Small intestine (tissue), 7 donors: Measurements from ENCODE around the gene TECR. TPM values are rescaled to one million over a fixed set of nuclear protein-coding genes. Genes with fewer than 3 reads are reported as not detected.

ENCODE experiments used
- DNase-seq, 2 donors: peaks; one replicate each; pipeline versions ENCODE4 v3.0.0 to v3.0.0-alpha.2; 2013
- FAIRE-seq: peaks from 2 replicates; lab custom pipeline; 2012; peaks lifted over from hg19 to GRCh38; lab: Jason Lieb, UNC
- H3K27ac ChIP-seq, 3 donors: one replicate each; pipeline ENCODE4 v1.5.1; 2013; ENCODE audit warnings: low read length in 2 of 3, mild to moderate bottlenecking in 2 of 3, control low read depth in 1 of 3, inconsistent platforms in 1 of 3, low read depth in 1 of 3, moderate library complexity in 1 of 3
- H3K27me3 ChIP-seq, 3 donors: one replicate each; pipeline ENCODE4 v1.6.1; 2013; ENCODE audit warnings: low read length in 3 of 3, inconsistent platforms in 1 of 3; ENCODE audit not compliant: control insufficient read depth in 3 of 3, insufficient read depth in 3 of 3
- H3K36me3 ChIP-seq, 3 donors: one replicate each; pipeline ENCODE4 v1.6.1; 2013; ENCODE audit warnings: low read length in 3 of 3, inconsistent platforms in 1 of 3, low read depth in 1 of 3, mild to moderate bottlenecking in 1 of 3, moderate library complexity in 1 of 3; ENCODE audit not compliant: control insufficient read depth in 3 of 3, insufficient read depth in 2 of 3
- H3K4me1 ChIP-seq, 3 donors: one replicate each; pipeline ENCODE4 v1.6.1; 2013; ENCODE audit warnings: low read length in 2 of 3, inconsistent platforms in 1 of 3, low read depth in 1 of 3, mild to moderate bottlenecking in 1 of 3, moderate library complexity in 1 of 3; ENCODE audit not compliant: control insufficient read depth in 3 of 3, insufficient read depth in 2 of 3
- H3K4me3 ChIP-seq, 3 donors: one replicate each; pipeline ENCODE4 v1.5.1; 2013; ENCODE audit warnings: low read length in 3 of 3, control low read depth in 1 of 3, inconsistent platforms in 1 of 3, low read depth in 1 of 3, mild to moderate bottlenecking in 1 of 3, moderate library complexity in 1 of 3
- H3K9me3 ChIP-seq, 2 donors: one replicate each; pipeline ENCODE4 v1.6.1; 2013; ENCODE audit warnings: low read depth in 1 of 2, low read length in 1 of 2; ENCODE audit not compliant: control insufficient read depth in 2 of 2, insufficient read depth in 1 of 2
- WGBS, 3 donors: extraction: QIAGEN DNeasy Blood & Tissue Kit; methylation state at CpG; one replicate each; pipeline ENCODE4 v1.1.7; 2013; 5-methylcytosine and 5-hydroxymethylcytosine counted together
- polyA plus RNA-seq, 4 donors: library from polyadenylated mRNA; stranded (reverse) in 3 of 4; unstranded in 1 of 4; fragments of 200-250 nt in 3 of 4; fragments of 120-200 nt in 1 of 4; gene quantifications; one replicate each; pipeline versions ENCODE4 v1.2.1 to v1.2.3, GENCODE V29; 2013
- donor health status: healthy with polysubstance abuse.
- donor health status: control.
- donor health status: control.
- donor health status: Bipolar disorder and iron deficiency.
- donor health status: healthy.

Gene TECR
- polyA plus RNA-seq, 4 donors, result 147 to 287 (median 200) TPM

- WGBS, 3 donors, result 26 to 41% (median 28%) methylated on average over 22 of the region's 22 CpGs
- no peak for FAIRE-seq
- peaks cover 0 to 30% (median 3%) of the 10 kb centered on the region in 3 donors for H3K36me3 ChIP-seq
Observed at GRCh38 chr19:14570864-14571527, 41.6 kb downstream of the TECR start.

DNA sequence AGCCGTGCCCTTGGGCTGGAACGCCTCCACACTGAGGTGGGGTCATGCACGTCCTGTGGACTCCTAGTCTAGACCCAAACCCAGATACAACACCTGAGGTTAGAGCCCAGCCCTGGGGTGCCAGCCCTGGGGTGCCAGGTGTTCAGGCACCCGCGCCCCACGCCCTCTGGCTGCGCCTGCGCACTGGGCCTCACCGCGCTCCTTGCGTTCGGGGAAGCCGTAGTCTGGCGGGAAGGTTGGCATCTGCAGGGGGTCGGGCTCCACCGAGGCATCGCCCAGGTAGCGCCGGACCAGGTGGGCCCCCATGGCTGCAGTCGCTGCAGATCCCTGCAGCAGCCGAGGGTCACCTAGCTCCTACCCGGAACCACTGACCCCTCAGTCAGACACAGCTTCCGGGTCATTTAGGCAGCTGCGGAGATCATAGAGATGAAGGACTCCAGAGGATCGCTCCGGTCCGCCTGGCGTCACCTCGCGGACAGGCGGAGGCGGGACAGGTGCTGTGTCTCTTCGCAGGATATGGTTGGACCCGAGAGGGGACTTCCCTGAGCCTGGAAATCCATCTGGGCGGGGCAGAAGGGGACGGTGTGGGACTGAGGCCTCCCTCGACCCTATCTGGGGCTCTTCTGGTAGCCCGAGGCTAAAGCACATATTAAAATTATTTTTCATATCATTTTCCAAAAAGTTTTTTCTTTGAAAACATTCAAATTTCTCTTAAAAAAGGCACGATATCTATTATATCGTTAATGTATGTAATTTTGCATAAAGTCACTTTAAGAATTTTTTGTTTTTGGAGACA lies 42.5 kb downstream of the TECR start, which contains the start of gene NDUFB7:
Gene NDUFB7 (minus strand): TSS at position 372 of the 796 bp plus-strand sequence. CDS start 66 bp downstream, at position 306.
- H3K27ac ChIP-seq, result peak within 1 kb of the TSS in 2 of 3 donors; percentile 52 to 71
- no peaks in the 10 kb centered on the region for H3K9me3 ChIP-seq
- WGBS, 3 donors, result 1 to 2% (median 2%) methylated on average over 32 to 40 of the region's 40 CpGs
- FAIRE-seq, result no peak
- H3K4me3 ChIP-seq, result peak within 1 kb of the TSS; percentile 59 to 94 (median 82)
- DNase-seq, result peak; percentile 94 to 96
- H3K4me1 ChIP-seq, result peaks cover 0 to 4% (median 3%) of the 10 kb centered on the region in 3 donors
- H3K36me3 ChIP-seq, result peaks cover 0 to 23% (median 0%) of the 10 kb centered on the region in 3 donors
- H3K27me3 ChIP-seq, result no peaks in the 10 kb centered on the region

More at GRCh38 chr19:14570864-14571527, 41.6 kb downstream of the TECR start:
- Histone ChIP-seq H3K27me3 (no peaks in the 10 kb centered on the region), H3K4me3 (peak overlapping the region; percentile 59 to 94 (median 82)), H3K27ac (no peak overlapping the region), H3K4me1 (peaks cover 0 to 4% (median 3%) of the 10 kb centered on the region in 3 donors), H3K9me3 (no peaks in the 10 kb centered on the region)
- no peak for DNase-seq

- Histone ChIP-seq H3K4me3 (no peak overlapping the region), H3K27ac (no peak overlapping the region), H3K4me1 (peaks cover 0 to 3% (median 2%) of the 10 kb centered on the region in 3 donors), H3K27me3 (no peaks in the 10 kb centered on the region), H3K9me3 (no peaks in the 10 kb centered on the region), H3K36me3 (peaks cover 0 to 1% (median 0%) of the 10 kb centered on the region in 3 donors)
- WGBS, 3 donors, result 82 to 88% (median 86%) methylated on average over 6 of the region's 6 CpGs
- FAIRE-seq (no peak), DNase-seq (no peak)
Observed at GRCh38 chr19:14575428-14575980, 46.1 kb downstream of the TECR start.

DNA sequence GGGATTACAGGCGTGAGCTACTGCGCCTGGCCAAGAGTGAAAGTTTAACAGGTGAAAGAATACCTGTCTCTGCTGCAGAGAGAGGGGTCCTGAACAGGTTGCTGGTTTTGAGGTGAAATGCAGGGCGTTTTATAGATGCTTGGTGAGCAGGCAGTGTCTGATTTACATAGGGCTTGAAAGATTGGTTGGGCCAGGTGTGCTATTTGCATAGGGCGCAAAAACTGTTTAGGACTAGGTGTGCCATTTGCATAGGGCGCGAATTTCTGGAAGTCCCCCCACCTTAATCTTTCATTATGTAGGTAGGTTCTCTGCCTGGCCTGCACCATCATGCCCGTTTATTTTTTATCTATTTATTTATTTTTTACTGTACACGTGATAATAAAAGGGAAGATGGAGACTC lies 47.0 kb downstream of the TECR start:
- Histone ChIP-seq H3K27ac (no peak overlapping the region), H3K4me1 (peaks cover 0 to 3% (median 2%) of the 10 kb centered on the region in 3 donors), H3K36me3 (no peaks in the 10 kb centered on the region), H3K27me3 (no peaks in the 10 kb centered on the region), H3K9me3 (no peaks in the 10 kb centered on the region), H3K4me3 (no peak overlapping the region)
- DNase-seq (no peak), FAIRE-seq (no peak)
- 76 to 81% (median 78%) methylated on average over 8 of the region's 8 CpGs for WGBS, 3 donors

DNA sequence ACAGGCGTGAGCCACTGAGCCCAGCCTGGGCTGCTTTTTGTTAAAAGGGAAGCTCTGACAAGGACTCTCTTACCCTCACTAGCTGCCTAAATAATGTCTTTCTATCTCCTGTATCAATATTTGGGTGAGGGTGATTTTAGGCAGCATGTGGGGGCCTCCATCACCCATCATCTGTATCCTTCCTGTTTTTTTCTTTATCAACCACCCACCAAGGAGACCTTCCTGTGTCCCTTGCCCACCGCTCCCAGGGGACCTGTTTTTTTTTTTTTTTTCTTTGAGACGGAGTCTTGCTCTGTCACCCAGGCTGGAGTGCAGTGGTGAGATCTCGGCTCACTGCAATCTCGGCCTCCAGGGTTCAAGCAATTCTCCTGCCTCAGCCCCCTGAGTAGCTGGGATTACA lies 47.9 kb downstream of the TECR start:
- Histone ChIP-seq H3K36me3 (no peaks in the 10 kb centered on the region), H3K27ac (no peak overlapping the region), H3K4me3 (no peak overlapping the region), H3K4me1 (peaks cover 0 to 2% (median 0%) of the 10 kb centered on the region in 3 donors), H3K27me3 (no peaks in the 10 kb centered on the region), H3K9me3 (no peaks in the 10 kb centered on the region)
- no peak for DNase-seq
- FAIRE-seq, result no peak
- 77 to 95% (median 87%) methylated on average over 5 of the region's 5 CpGs for WGBS, 3 donors

DNA sequence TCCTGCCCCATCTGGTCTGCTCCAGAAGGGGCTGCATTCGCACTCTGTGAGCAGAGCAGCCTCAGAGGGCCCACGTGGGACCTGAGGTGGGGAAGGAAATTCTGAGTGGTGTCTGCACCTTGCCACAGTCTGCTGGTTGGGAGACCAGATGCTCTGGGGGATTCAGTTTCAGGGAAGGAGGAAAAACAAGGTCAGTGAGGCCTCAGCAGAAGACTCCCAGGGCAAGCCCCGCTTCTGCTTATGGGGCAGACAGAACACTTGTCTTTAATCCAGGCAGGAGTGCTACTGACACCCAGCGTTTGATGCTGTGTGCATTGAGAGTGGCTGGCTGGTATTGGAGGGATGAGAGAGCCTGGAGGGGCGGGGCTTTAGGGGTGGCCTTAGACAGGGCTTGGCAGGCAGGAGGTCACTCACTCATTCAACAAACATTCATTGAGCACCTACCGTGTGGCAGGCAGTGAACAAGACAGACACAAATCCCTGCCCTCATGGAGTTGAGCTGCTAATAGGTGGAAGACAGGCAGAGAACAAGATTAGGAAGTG lies 48.6 kb downstream of the TECR start:
- FAIRE-seq, result no peak
- DNase-seq, result no peak
- WGBS, 3 donors, result 49 to 61% (median 50%) methylated on average over 6 of the region's 6 CpGs

DNA sequence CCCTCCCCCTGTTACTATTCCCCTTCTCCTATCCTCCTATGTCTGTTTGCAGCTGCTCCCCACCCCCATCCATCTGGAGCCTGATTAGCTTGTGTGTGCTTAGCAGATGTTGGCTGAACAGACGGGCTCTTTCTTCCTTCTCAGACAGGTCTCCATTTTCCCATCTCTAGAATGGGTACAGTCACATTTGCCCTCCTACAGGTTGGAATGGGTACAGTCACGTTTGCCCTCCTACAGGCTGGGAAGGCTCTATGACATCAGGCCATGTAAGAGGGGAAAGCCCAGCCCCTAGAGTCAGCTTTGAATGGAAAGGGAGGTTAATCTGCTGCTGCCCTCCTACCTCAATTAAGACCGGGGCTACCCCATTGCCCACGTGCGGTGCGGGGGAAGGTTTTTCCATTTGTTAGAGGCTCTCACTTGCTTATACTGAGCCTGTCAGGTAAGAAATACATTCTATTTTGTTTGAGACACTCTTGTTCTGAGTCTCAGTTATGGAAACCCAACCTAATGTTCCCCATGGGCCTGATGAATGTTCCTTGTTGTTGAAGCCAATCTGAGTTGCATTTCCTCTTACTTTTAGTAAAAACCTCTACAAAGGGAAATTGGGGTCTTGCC lies 51.3 kb downstream of the TECR start:
- WGBS, 3 donors, result 52 to 61% (median 54%) methylated on average over 6 of the region's 6 CpGs
- Histone ChIP-seq H3K9me3 (no peaks in the 10 kb centered on the region), H3K27ac (no peak overlapping the region), H3K4me3 (no peak overlapping the region), H3K27me3 (no peaks in the 10 kb centered on the region), H3K4me1 (no peaks in the 10 kb centered on the region), H3K36me3 (no peaks in the 10 kb centered on the region)
- FAIRE-seq (no peak), DNase-seq (no peak)

More for the DNA sequence above, 48.6 kb downstream of the TECR start:
- no peaks in the 10 kb centered on the region for H3K36me3 ChIP-seq
- H3K4me1 ChIP-seq, result peaks cover 0 to 2% (median 0%) of the 10 kb centered on the region in 3 donors
- no peaks in the 10 kb centered on the region for H3K9me3 ChIP-seq
- no peaks in the 10 kb centered on the region for H3K27me3 ChIP-seq
- H3K4me3 ChIP-seq, result no peak overlapping the region
- no peak overlapping the region for H3K27ac ChIP-seq
